PFSK-1 (cell line): Measurements from ENCODE around the gene ZNF804B.

Source experiments
- POLR2AphosphoS5 ChIP-seq: IDR thresholded peaks from 2 replicates; pipeline ENCODE4 v1.6.1; 2012; ENCODE audit warnings: low read depth, mild to moderate bottlenecking, control low read depth, low read length, moderate library complexity
- SIN3A ChIP-seq: IDR thresholded peaks from 2 replicates; pipeline ENCODE4 v1.6.1; 2012; ENCODE audit warnings: mild to moderate bottlenecking, low read length, moderate library complexity, borderline replicate concordance; ENCODE audit not compliant: insufficient read depth
- TAF1 ChIP-seq: IDR thresholded peaks from 2 replicates; pipeline ENCODE4 v1.6.1; 2012; ENCODE audit warnings: low read length, control low read depth, borderline replicate concordance; ENCODE audit not compliant: insufficient read depth
- TF ChIP-seq, protein P1 (sequence below), 2 experiments: IDR thresholded peaks; 2 replicates each; pipeline versions ENCODE4 v1.6.1 to v1.8.0; 2011 to 2012; ENCODE audit warnings: low read depth in 2 of 2, low read length in 2 of 2, control low read depth in 1 of 2, inconsistent platforms in 1 of 2, mild to moderate bottlenecking in 1 of 2, moderate library complexity in 1 of 2; ENCODE audit not compliant: insufficient read depth in 1 of 2

DNA sequence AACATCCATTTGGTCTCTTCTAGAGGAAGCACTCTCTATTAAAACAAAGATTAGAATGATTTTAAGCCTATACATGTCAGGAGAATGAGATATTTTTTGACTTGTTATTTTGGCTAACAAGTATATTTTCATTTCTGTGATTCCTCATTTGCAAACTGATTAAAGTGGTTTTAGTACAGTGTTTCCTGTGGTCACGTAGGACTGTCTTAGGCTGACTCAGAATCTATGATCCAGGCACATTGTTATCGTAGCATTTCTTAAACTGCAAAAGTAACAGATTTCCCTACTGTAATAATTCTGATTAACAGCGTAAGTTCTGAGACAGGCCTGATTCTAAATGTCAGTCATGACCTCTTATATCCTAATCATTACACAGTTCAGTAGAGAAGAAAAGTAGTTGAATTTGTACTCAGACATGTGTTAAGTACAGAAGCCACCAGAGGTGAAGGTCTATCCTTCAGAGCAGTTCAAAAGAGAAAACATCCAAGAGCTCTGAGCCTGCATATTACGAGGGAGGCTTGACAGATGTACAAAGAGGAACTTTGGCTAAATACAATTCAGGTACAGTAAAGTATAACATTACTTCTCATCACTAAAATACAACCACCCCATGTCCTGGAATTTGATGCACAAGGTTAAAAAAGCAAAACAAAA is 160.1 kb downstream of the ZNF804B start:
- TF ChIP-seq POLR2AphosphoS5 (no peak), TAF1 (no peak), SIN3A (no peak)
- TF ChIP-seq, protein P1, sequence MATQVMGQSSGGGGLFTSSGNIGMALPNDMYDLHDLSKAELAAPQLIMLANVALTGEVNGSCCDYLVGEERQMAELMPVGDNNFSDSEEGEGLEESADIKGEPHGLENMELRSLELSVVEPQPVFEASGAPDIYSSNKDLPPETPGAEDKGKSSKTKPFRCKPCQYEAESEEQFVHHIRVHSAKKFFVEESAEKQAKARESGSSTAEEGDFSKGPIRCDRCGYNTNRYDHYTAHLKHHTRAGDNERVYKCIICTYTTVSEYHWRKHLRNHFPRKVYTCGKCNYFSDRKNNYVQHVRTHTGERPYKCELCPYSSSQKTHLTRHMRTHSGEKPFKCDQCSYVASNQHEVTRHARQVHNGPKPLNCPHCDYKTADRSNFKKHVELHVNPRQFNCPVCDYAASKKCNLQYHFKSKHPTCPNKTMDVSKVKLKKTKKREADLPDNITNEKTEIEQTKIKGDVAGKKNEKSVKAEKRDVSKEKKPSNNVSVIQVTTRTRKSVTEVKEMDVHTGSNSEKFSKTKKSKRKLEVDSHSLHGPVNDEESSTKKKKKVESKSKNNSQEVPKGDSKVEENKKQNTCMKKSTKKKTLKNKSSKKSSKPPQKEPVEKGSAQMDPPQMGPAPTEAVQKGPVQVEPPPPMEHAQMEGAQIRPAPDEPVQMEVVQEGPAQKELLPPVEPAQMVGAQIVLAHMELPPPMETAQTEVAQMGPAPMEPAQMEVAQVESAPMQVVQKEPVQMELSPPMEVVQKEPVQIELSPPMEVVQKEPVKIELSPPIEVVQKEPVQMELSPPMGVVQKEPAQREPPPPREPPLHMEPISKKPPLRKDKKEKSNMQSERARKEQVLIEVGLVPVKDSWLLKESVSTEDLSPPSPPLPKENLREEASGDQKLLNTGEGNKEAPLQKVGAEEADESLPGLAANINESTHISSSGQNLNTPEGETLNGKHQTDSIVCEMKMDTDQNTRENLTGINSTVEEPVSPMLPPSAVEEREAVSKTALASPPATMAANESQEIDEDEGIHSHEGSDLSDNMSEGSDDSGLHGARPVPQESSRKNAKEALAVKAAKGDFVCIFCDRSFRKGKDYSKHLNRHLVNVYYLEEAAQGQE (IDR thresholded peaks at IDR 0.05; ENCODE audit: insufficient read depth in 1 of 2, low read depth in 2 of 2, low read length in 2 of 2), result no peak
